ENCODE measurements around the gene PCSK6.

GRCh38 chr15:101407966-101408775, 81.3 kb downstream of the PCSK6 start:
- TF ChIP-seq CTCF (IDR thresholded peaks at IDR 0.05) (no peak), POLR2A (IDR thresholded peaks at IDR 0.05) (no peak)
